GM20000 (cell line): ENCODE data around the gene ZNF385D.

ENCODE experiments used
- DNase-seq: peaks from one replicate; pipeline ENCODE4 v3.0.0; 2012; ENCODE audit warnings: low spot score
- CTCF ChIP-seq: IDR thresholded peaks from 2 replicates; pipeline ENCODE4 v1.5.1; 2012; ENCODE audit warnings: mild to moderate bottlenecking, control low read depth; ENCODE audit errors: extremely low read depth, missing control alignments

Gene ZNF385D

GRCh38 chr3:21778715-21779114 is 27.7 kb upstream of the ZNF385D start:
- no peak for TF ChIP-seq CTCF
- no peak for DNase-seq

- no peak for TF ChIP-seq CTCF
- no peak for DNase-seq
These were observed 26.8 kb upstream of the ZNF385D start for GRCh38 chr3:21777821-21778220.

- no peak for TF ChIP-seq CTCF
- DNase-seq: no peak
These were observed 15.0 kb upstream of the ZNF385D start for GRCh38 chr3:21766002-21766401.

- no peak for DNase-seq
- TF ChIP-seq CTCF: no peak
These were observed 4.9 kb upstream of the ZNF385D start for GRCh38 chr3:21755896-21756295.

- no peak for TF ChIP-seq CTCF
- DNase-seq: no peak
These were observed 3.8 kb upstream of the ZNF385D start for GRCh38 chr3:21754839-21755238.

GRCh38 chr3:21752749-21753347 is 1.8 kb upstream of the ZNF385D start:
- no peak for TF ChIP-seq CTCF
- DNase-seq: no peak

GRCh38 chr3:21751886-21752285 is 876 bp upstream of the ZNF385D start:
- no peak for DNase-seq

More at GRCh38 chr3:21751886-21752285, 876 bp upstream of the ZNF385D start:
- TF ChIP-seq CTCF: no peak
